ENCODE results near the gene MYCBP2.
"Not testable (repeated sequence)": the region's sequence is repeated elsewhere in the genome, so short reads cannot be mapped to it uniquely, and the experiment has no call there.

The MYCBP2 gene

GRCh38 chr13:77298426-77298825, 28.5 kb downstream of the MYCBP2 start:
- DNase-seq, result no peak

GRCh38 chr13:77291774-77292173, 35.1 kb downstream of the MYCBP2 start:
- DNase-seq, result no peak

- no peak for DNase-seq
Measured at GRCh38 chr13:77290342-77290741, 36.6 kb downstream of the MYCBP2 start.

GRCh38 chr13:77289851-77290250, 37.0 kb downstream of the MYCBP2 start:
- DNase-seq, result no peak

- DNase-seq, result not testable (repeated sequence)
Measured at GRCh38 chr13:77285632-77286031, 41.3 kb downstream of the MYCBP2 start.

GRCh38 chr13:77285098-77285497, 41.8 kb downstream of the MYCBP2 start:
- DNase-seq, result no peak

- DNase-seq, result no peak
Measured at GRCh38 chr13:77274126-77274525, 52.8 kb downstream of the MYCBP2 start.

GRCh38 chr13:77269141-77269540, 57.8 kb downstream of the MYCBP2 start:
- DNase-seq, result no peak

- no peak for DNase-seq
Measured at GRCh38 chr13:77267362-77267761, 59.5 kb downstream of the MYCBP2 start.

GRCh38 chr13:77265336-77265735, 61.6 kb downstream of the MYCBP2 start:
- DNase-seq, result no peak

GRCh38 chr13:77262198-77262597, 64.7 kb downstream of the MYCBP2 start:
- DNase-seq, result no peak

- DNase-seq, result no peak
Measured at GRCh38 chr13:77250975-77251374, 75.9 kb downstream of the MYCBP2 start.

- DNase-seq, result not testable (repeated sequence)
Measured at GRCh38 chr13:77245224-77245623, 81.7 kb downstream of the MYCBP2 start.

- DNase-seq, result no peak
Measured at GRCh38 chr13:77239312-77239711, 87.6 kb downstream of the MYCBP2 start.

- DNase-seq, result no peak
Measured at GRCh38 chr13:77235456-77236022, 91.4 kb downstream of the MYCBP2 start.

- no peak for DNase-seq
Measured at GRCh38 chr13:77233159-77233558, 93.7 kb downstream of the MYCBP2 start.

- peak; percentile 10 for DNase-seq
Measured at GRCh38 chr13:77230560-77230959, 96.3 kb downstream of the MYCBP2 start.

- no peak for DNase-seq
Measured at GRCh38 chr13:77225946-77226345, 100.9 kb downstream of the MYCBP2 start.

- no peak for DNase-seq
Measured at GRCh38 chr13:77222909-77223308, 104.0 kb downstream of the MYCBP2 start.

- DNase-seq, result no peak
Measured at GRCh38 chr13:77222000-77222690, 104.7 kb downstream of the MYCBP2 start.

- DNase-seq, result no peak
Measured at GRCh38 chr13:77219401-77219800, 107.5 kb downstream of the MYCBP2 start.

GRCh38 chr13:77218274-77218673, 108.6 kb downstream of the MYCBP2 start:
- DNase-seq, result no peak

GRCh38 chr13:77215543-77215942, 111.4 kb downstream of the MYCBP2 start:
- DNase-seq, result no peak

- no peak for DNase-seq
Measured at GRCh38 chr13:77213644-77214043, 113.2 kb downstream of the MYCBP2 start.

GRCh38 chr13:77207943-77208342, 119.0 kb downstream of the MYCBP2 start:
- no peak for DNase-seq

All from CD4-positive, alpha-beta T cell treated with Interleukin-10 for 1 hour (primary cell).